Stimulated activated naive B cell treated with anti-CD40 and anti-IgM and Interleukin-4, amounts not matched to agents 10 μg/mL and 1 μg/mL and 100 μg/mL, for 72 hours (primary cell): ENCODE results near the gene EIF2AK3.

Source experiments
- ATAC-seq, 2 donors: fragments of 150-1000 bp; cut with Tn5 transposase; replicated peaks; 2 replicates each; pipeline ENCODE4 v1.10.0; 2021; ENCODE audit warnings: moderate library complexity in 1 of 2
- DNase-seq: peaks from one replicate; pipeline ENCODE4 v3.0.0; 2021
- H3K27ac Mint-ChIP-seq: one replicate; pipeline ENCODE4 v1.8.0; 2022; ENCODE audit warnings: mild to moderate bottlenecking, mixed read lengths
- H3K27me3 Mint-ChIP-seq, 2 donors: one replicate each; pipeline ENCODE4 v1.8.0; 2022; ENCODE audit warnings: mixed read lengths in 2 of 2
- H3K36me3 Mint-ChIP-seq, 2 donors: one replicate each; pipeline ENCODE4 v1.8.0; 2022; ENCODE audit warnings: mixed read lengths in 2 of 2, mild to moderate bottlenecking in 1 of 2
- H3K4me1 Mint-ChIP-seq, 2 donors: one replicate each; pipeline ENCODE4 v1.8.0; 2022; ENCODE audit warnings: mixed read lengths in 2 of 2, mild to moderate bottlenecking in 1 of 2
- H3K4me3 Mint-ChIP-seq, 2 donors: one replicate each; pipeline ENCODE4 v1.8.0; 2022; ENCODE audit warnings: mild to moderate bottlenecking in 2 of 2, mixed read lengths in 2 of 2, moderate library complexity in 1 of 2
- H3K9me3 Mint-ChIP-seq, 2 donors: one replicate each; pipeline ENCODE4 v1.8.0; 2022; ENCODE audit warnings: mixed read lengths in 2 of 2, mild to moderate bottlenecking in 1 of 2

The EIF2AK3 gene

GRCh38 chr2:88521445-88522073 is 105.7 kb downstream of the EIF2AK3 start:
- ATAC-seq (no peak), DNase-seq (no peak)
- no peak overlapping the region for H3K4me3 Mint-ChIP-seq
- H3K36me3 Mint-ChIP-seq = no peaks in the 10 kb centered on the region
- peaks cover 13 to 23% of the 10 kb centered on the region in 2 donors for H3K27me3 Mint-ChIP-seq
- H3K9me3 Mint-ChIP-seq = no peaks in the 10 kb centered on the region
- no peak overlapping the region for H3K27ac Mint-ChIP-seq
- H3K4me1 Mint-ChIP-seq = no peaks in the 10 kb centered on the region

GRCh38 chr2:88517759-88518201 is 109.5 kb downstream of the EIF2AK3 start:
- no peaks in the 10 kb centered on the region for H3K4me1 Mint-ChIP-seq
- H3K27ac Mint-ChIP-seq = no peak overlapping the region
- peaks cover 0 to 2% of the 10 kb centered on the region in 2 donors for H3K9me3 Mint-ChIP-seq
- peaks cover 17 to 18% of the 10 kb centered on the region in 2 donors for H3K27me3 Mint-ChIP-seq
- ATAC-seq = no peak
- DNase-seq = no peak
- H3K4me3 Mint-ChIP-seq = no peak overlapping the region
- H3K36me3 Mint-ChIP-seq = no peaks in the 10 kb centered on the region
